OCI-LY7 (cell line): ENCODE data around the gene PCDH17.

Experiments
- CTCF ChIP-seq: fragments of 200-600 bp; sonication (generic); conservative IDR thresholded peaks from 2 replicates; pipeline ENCODE4 v1.5.1; 2014; ENCODE audit warnings: mild to moderate bottlenecking, antibody characterized with exemption, low read length, moderate library complexity, mixed read lengths
- EZH2phosphoT487 ChIP-seq: fragments of 200-600 bp; sonication (generic); IDR thresholded peaks from 2 replicates; pipeline ENCODE4 v1.6.1; 2018; ENCODE audit warnings: low read depth, borderline replicate concordance, mild to moderate bottlenecking, mixed run types, antibody characterized with exemption, low read length, moderate library complexity, mixed read lengths

GRCh38 chr13:57724486-57725272 is 93.1 kb downstream of the PCDH17 start:
- no peak for TF ChIP-seq CTCF
- TF ChIP-seq EZH2phosphoT487, result no peak
